Endothelial cell of umbilical vein (primary cell): ENCODE results near the gene YIPF3. TPM values are rescaled to one million over a fixed set of nuclear protein-coding genes. Genes with fewer than 3 reads are reported as not detected.

ENCODE experiments used
- BruUV-seq: library from RNA; stranded (reverse); fragments of 400-500 nt; replicated peaks from 2 replicates; lab custom pipeline; 2021; lab: Mats Ljungman, UMichigan
- CTCF ChIA-PET: fragments of 300-600, 350-600 bp; sonication (Branson Sonifier 250); formaldehyde crosslinking; loops from one replicate; lab custom pipeline; 2021; ENCODE audit warnings: antibody characterized with exemption, inconsistent platforms; lab: Charles Lee
- POLR2A ChIA-PET: fragments of 300-600, 350-600 bp; sonication (Branson Sonifier 250); formaldehyde crosslinking; loops from one replicate; lab custom pipeline; 2021; ENCODE audit warnings: antibody characterized with exemption, inconsistent platforms; lab: Charles Lee
- DNase-seq: peaks from one replicate; pipeline ENCODE4 v3.0.0-alpha.2; 2011; ENCODE audit warnings: low read depth, low spot score
- FAIRE-seq: peaks from 2 replicates; lab custom pipeline; 2011; peaks lifted over from hg19 to GRCh38; lab: Jason Lieb, UNC
- H2AFZ ChIP-seq: 2 replicates; pipeline ENCODE4 v1.6.0; 2012; ENCODE audit warnings: low read depth, low read length, control low read depth, inconsistent platforms
- H3K27ac ChIP-seq: 2 replicates; pipeline ENCODE4 v1.5.1; 2011; ENCODE audit warnings: low read depth, mild to moderate bottlenecking, control low read depth, low read length, moderate library complexity; ENCODE audit not compliant: insufficient read depth
- H3K27me3 ChIP-seq, 2 experiments: 2 replicates each; pipeline versions ENCODE4 v1.6.0 to v1.6.1; 2011; ENCODE audit warnings: low read length in 2 of 2, mixed read lengths in 1 of 2; ENCODE audit not compliant: control insufficient read depth in 2 of 2, insufficient read depth in 2 of 2
- H3K36me3 ChIP-seq, 2 experiments: 2 replicates in 1 of 2; 3 replicates in 1 of 2; pipeline ENCODE4 v1.5.1; 2011; ENCODE audit warnings: low read length in 2 of 2, mild to moderate bottlenecking in 1 of 2, moderate library complexity in 1 of 2; ENCODE audit not compliant: control insufficient read depth in 2 of 2, insufficient read depth in 2 of 2; ENCODE audit errors: extremely low read depth in 1 of 2
- H3K4me1 ChIP-seq: 3 replicates; pipeline ENCODE4 v1.5.1; 2011; ENCODE audit warnings: mild to moderate bottlenecking, low read length; ENCODE audit not compliant: control insufficient read depth, insufficient read depth; ENCODE audit errors: extremely low read depth
- H3K4me2 ChIP-seq: 2 replicates; pipeline ENCODE4 v1.6.1; 2011; ENCODE audit warnings: low read length, control low read depth, mixed read lengths; ENCODE audit not compliant: insufficient read depth
- H3K4me3 ChIP-seq, 3 experiments: fragments of 200-600 bp in 1 of 3; sonication (generic), shearing (Covaris generic) in 1 of 3; replicated peaks in 1 of 3; 2 replicates each; pipeline ENCODE4 v1.5.1; 2011 to 2016; ENCODE audit warnings: control low read depth in 3 of 3, low read length in 3 of 3, mild to moderate bottlenecking in 2 of 3, inconsistent platforms in 1 of 3, low read depth in 1 of 3, moderate library complexity in 1 of 3; ENCODE audit not compliant: insufficient read depth in 1 of 3
- H3K79me2 ChIP-seq: 2 replicates; pipeline ENCODE4 v1.6.0; 2012; ENCODE audit warnings: low read length, inconsistent platforms; ENCODE audit not compliant: control insufficient read depth, insufficient read depth
- H3K9ac ChIP-seq: replicated peaks from 2 replicates; pipeline ENCODE3; 2011; ENCODE audit warnings: low read length, control low read depth; ENCODE audit not compliant: insufficient read depth; ENCODE audit errors: extremely low read depth
- H3K9me1 ChIP-seq: replicated peaks from 3 replicates; pipeline ENCODE4 v1.6.0; 2011; ENCODE audit warnings: mild to moderate bottlenecking, low read length; ENCODE audit not compliant: control insufficient read depth, insufficient read depth; ENCODE audit errors: extremely low read depth
- H3K9me3 ChIP-seq: replicated peaks from 2 replicates; pipeline ENCODE4 v1.5.1; 2012; ENCODE audit warnings: low read length, inconsistent platforms; ENCODE audit not compliant: control insufficient read depth, insufficient read depth
- H4K20me1 ChIP-seq: replicated peaks from 2 replicates; pipeline ENCODE3; 2011; ENCODE audit warnings: mild to moderate bottlenecking, low read length; ENCODE audit not compliant: control insufficient read depth, insufficient read depth; ENCODE audit errors: extremely low read depth
- CTCF ChIP-seq, 2 donors: IDR thresholded peaks; 1 replicate in 1 of 2; 2 replicates in 1 of 2; pipeline ENCODE4 v1.5.1; 2011; ENCODE audit warnings: low read length in 2 of 2, mild to moderate bottlenecking in 2 of 2, moderate library complexity in 2 of 2, control low read depth in 1 of 2, inconsistent platforms in 1 of 2, low read depth in 1 of 2; ENCODE audit not compliant: insufficient read depth in 1 of 2; ENCODE audit errors: extremely low read depth in 1 of 2
- EZH2 ChIP-seq: IDR thresholded peaks from 2 replicates; pipeline ENCODE4 v1.6.1; 2012; ENCODE audit warnings: borderline replicate concordance, low read depth, mild to moderate bottlenecking, moderate library complexity, low read length, inconsistent platforms; ENCODE audit not compliant: severe bottlenecking
- FOS ChIP-seq: IDR thresholded peaks from 2 replicates; pipeline ENCODE4 v1.6.1; 2011; ENCODE audit warnings: mild to moderate bottlenecking, low read length, moderate library complexity, borderline replicate concordance; ENCODE audit not compliant: insufficient read depth
- GATA2 ChIP-seq: IDR thresholded peaks from 2 replicates; pipeline ENCODE4 v1.7.0; 2011; ENCODE audit warnings: low read depth, mild to moderate bottlenecking, moderate library complexity, mixed read lengths, low read length; ENCODE audit not compliant: insufficient read length, insufficient read depth
- JUN ChIP-seq: IDR thresholded peaks from 2 replicates; pipeline ENCODE4 v1.6.1; 2011; ENCODE audit warnings: borderline replicate concordance, low read depth; ENCODE audit not compliant: insufficient read length, insufficient read depth
- MAX ChIP-seq: IDR thresholded peaks from 2 replicates; pipeline ENCODE4 v1.6.1; 2011; ENCODE audit not compliant: insufficient read depth, insufficient read length
- MYC ChIP-seq: IDR thresholded peaks from one replicate; pipeline ENCODE4 v1.6.1; 2011; ENCODE audit warnings: mild to moderate bottlenecking, low read depth, low read length
- POLR2A ChIP-seq: IDR thresholded peaks from 2 replicates; pipeline ENCODE4 v1.6.1; 2012; ENCODE audit warnings: low read depth, mild to moderate bottlenecking, control low read depth, low read length
- POLR2AphosphoS5 ChIP-seq: IDR thresholded peaks from 2 replicates; pipeline ENCODE4 v1.6.1; 2012; ENCODE audit warnings: low read depth, mild to moderate bottlenecking, control low read depth, low read length, moderate library complexity; ENCODE audit not compliant: insufficient read depth
- dilution Hi-C: fragments of 300-500 bp; cut with MboI; formaldehyde crosslinking; loops from one replicate; pipeline ENCODE4 v1.15.0; 2019; ENCODE audit warnings: low sequenced_read_pairs; ENCODE audit not compliant: extremely low pct_ligation_motif_present
- intact Hi-C: fragments of 100-400 bp; cut with micrococcal nuclease; formaldehyde crosslinking; loops from one replicate; pipeline ENCODE4 v1.10.0; 2022
- polyA plus RNA-seq, 4 experiments: library from polyadenylated mRNA; depleted of rRNA in 3 of 4; stranded (reverse) in 3 of 4; unstranded in 1 of 4; fragments of >200 nt; gene quantifications; 2 replicates each; pipeline versions ENCODE4 v1.2.1 to v1.2.3, GENCODE V29; 2011 to 2012; ENCODE audit warnings: missing spikeins in 1 of 4
- total RNA-seq: library from RNA; stranded (reverse); gene quantifications from 2 replicates; pipeline ENCODE4 v1.2.3, GENCODE V29; 2021

YIPF3 gene
- total and polyA plus RNA-seq, 2 donors (not counting 3 experiments of a cell fraction or from before 2014, with no cell fraction given): 119 to 470 TPM

- POLR2A ChIA-PET: no interaction called here
- H3K36me3 ChIP-seq: peaks cover 10 to 48% of the 10 kb centered on the region in 2 experiments
- intact Hi-C loops: no loop called here
Measured at GRCh38 chr6:43520097-43520496, 3.4 kb upstream of the YIPF3 start.

More at GRCh38 chr6:43520097-43520496, 3.4 kb upstream of the YIPF3 start:
- peaks cover 40% of the 10 kb centered on the region for H3K79me2 ChIP-seq
- no TSS peak for BruUV-seq
- H3K4me3 ChIP-seq: no peak overlapping the region
- H3K4me1 ChIP-seq: peaks cover 17% of the 10 kb centered on the region
- CTCF ChIA-PET: no interaction called here
- H3K9ac ChIP-seq: no peak overlapping the region
- no peaks in the 10 kb centered on the region for H3K9me1 ChIP-seq
- no peak overlapping the region for H2AFZ ChIP-seq
- H4K20me1 ChIP-seq: no peaks in the 10 kb centered on the region
- no peak for FAIRE-seq
- dilution Hi-C loops: no loop called here
- no peaks in the 10 kb centered on the region for H3K9me3 ChIP-seq
- H3K27ac ChIP-seq: no peak overlapping the region
- DNase-seq: no peak
- no peaks in the 10 kb centered on the region for H3K27me3 ChIP-seq
- H3K4me2 ChIP-seq: no peak overlapping the region
- TF ChIP-seq GATA2 (no peak), CTCF (IDR thresholded peaks at IDR 0.05; ENCODE audit: extremely low read depth in 1 of 2, insufficient read depth in 1 of 2, low read depth in 1 of 2, low read length in 2 of 2) (no peak), POLR2AphosphoS5 (no peak), FOS (no peak), MYC (no peak), MAX (no peak), POLR2A (no peak), JUN (no peak), EZH2 (no peak)
